CD8-positive, alpha-beta memory T cell (primary cell): Measurements from ENCODE around the gene PRSS50. TPM values are rescaled to one million over a fixed set of nuclear protein-coding genes. Genes with fewer than 3 reads are reported as not detected.

Source experiments
- CTCF ChIA-PET: fragments of 350-600 bp; sonication (Branson Sonifier 250); formaldehyde crosslinking; loops from one replicate; lab custom pipeline; 2021; ENCODE audit warnings: antibody characterized with exemption; lab: Charles Lee
- POLR2A ChIA-PET: fragments of 350-600 bp; sonication (Branson Sonifier 250); formaldehyde crosslinking; loops from one replicate; lab custom pipeline; 2021; ENCODE audit warnings: antibody characterized with exemption; lab: Charles Lee
- DNase-seq, 5 donors: peaks; one replicate each; pipeline versions ENCODE4 v3.0.0 to v3.0.0-alpha.2; 2020 to 2022; ENCODE audit warnings: mixed read lengths in 1 of 5
- H3K27ac ChIP-seq: one replicate; pipeline ENCODE4 v1.7.0; 2013; ENCODE audit warnings: low read depth, mild to moderate bottlenecking, low read length, moderate library complexity
- H3K27me3 ChIP-seq: 2 replicates; pipeline ENCODE4 v1.7.0; 2013; ENCODE audit warnings: low read length, mild to moderate bottlenecking; ENCODE audit not compliant: insufficient read depth, poor library complexity, severe bottlenecking
- H3K36me3 ChIP-seq: 2 replicates; pipeline ENCODE4 v1.7.0; 2013; ENCODE audit warnings: mild to moderate bottlenecking, low read length, moderate library complexity; ENCODE audit not compliant: insufficient read depth
- H3K4me1 ChIP-seq: 2 replicates; pipeline ENCODE4 v1.7.0; 2013; ENCODE audit warnings: mild to moderate bottlenecking, low read length, moderate library complexity; ENCODE audit not compliant: insufficient read depth
- H3K4me3 ChIP-seq: 2 replicates; pipeline ENCODE4 v1.7.0; 2013; ENCODE audit warnings: mild to moderate bottlenecking, low read length
- H3K9me3 ChIP-seq: 2 replicates; pipeline ENCODE4 v1.7.0; 2013; ENCODE audit warnings: mild to moderate bottlenecking, low read length
- H3K27ac Mint-ChIP-seq, 8 donors: one replicate each; pipeline ENCODE4 v1.8.0; 2020 to 2021; ENCODE audit warnings: mixed read lengths in 8 of 8, mild to moderate bottlenecking in 6 of 8, inconsistent platforms in 3 of 8, moderate library complexity in 3 of 8
- H3K27me3 Mint-ChIP-seq, 2 donors: one replicate each; pipeline ENCODE4 v1.8.0; 2020 to 2021; ENCODE audit warnings: mixed read lengths in 2 of 2, mild to moderate bottlenecking in 1 of 2, moderate library complexity in 1 of 2
- H3K36me3 Mint-ChIP-seq, 3 donors: one replicate each; pipeline ENCODE4 v1.8.0; 2020 to 2021; ENCODE audit warnings: mixed read lengths in 3 of 3, inconsistent platforms in 1 of 3, mild to moderate bottlenecking in 1 of 3
- H3K4me1 Mint-ChIP-seq, 3 donors: one replicate each; pipeline ENCODE4 v1.8.0; 2020 to 2021; ENCODE audit warnings: mixed read lengths in 3 of 3, inconsistent platforms in 1 of 3, mild to moderate bottlenecking in 1 of 3
- H3K4me3 Mint-ChIP-seq, 7 donors: one replicate each; pipeline ENCODE4 v1.8.0; 2020 to 2021; ENCODE audit warnings: mixed read lengths in 7 of 7, mild to moderate bottlenecking in 6 of 7, moderate library complexity in 4 of 7, inconsistent platforms in 2 of 7
- H3K9me3 Mint-ChIP-seq, 5 donors: one replicate each; pipeline ENCODE4 v1.8.0; 2020 to 2022; ENCODE audit warnings: mixed read lengths in 5 of 5, mild to moderate bottlenecking in 3 of 5, moderate library complexity in 2 of 5, inconsistent platforms in 1 of 5
- polyA plus RNA-seq: library from polyadenylated mRNA; unstranded; fragments of 300-500 nt; fragmentation: Illumina TruSeq; gene quantifications from one replicate; pipeline ENCODE4 v1.2.3, GENCODE V29; 2021
- total RNA-seq, 2 experiments: library from RNA; stranded (reverse); gene quantifications; one replicate each; pipeline ENCODE4 v1.2.3, GENCODE V29; 2021

Gene PRSS50
- total and polyA plus RNA-seq, 3 experiments from 2014 or later: 0.13 TPM; not detected in 2

- Histone ChIP-seq H3K4me3 (peak overlapping the region; percentile 3), H3K27me3 (no peaks in the 10 kb centered on the region), H3K4me1 (peaks cover 53% of the 10 kb centered on the region), H3K36me3 (no peaks in the 10 kb centered on the region), H3K9me3 (no peaks in the 10 kb centered on the region), H3K27ac (no peak overlapping the region)
- CTCF ChIA-PET: interaction anchor here (0.7 to 1.2 kb wide), 2 partner anchors 10 to 214 kb away, joined by 3 to 4 read pairs; no protein-coding TSS in a partner anchor
- H3K27me3 Mint-ChIP-seq: peaks cover 0 to 2% of the 10 kb centered on the region in 2 donors
- POLR2A ChIA-PET: no interaction called here
- peak in 2 of 5 donors; percentile 23 to 43 for DNase-seq
- H3K9me3 Mint-ChIP-seq: no peaks in the 10 kb centered on the region
- peak overlapping the region in 7 of 8 donors; percentile 35 to 86 (median 72) for H3K27ac Mint-ChIP-seq
- peaks cover 29 to 58% (median 34%) of the 10 kb centered on the region in 3 donors for H3K4me1 Mint-ChIP-seq
- H3K36me3 Mint-ChIP-seq: no peaks in the 10 kb centered on the region
- H3K4me3 Mint-ChIP-seq: peak overlapping the region; percentile 51 to 73 (median 61)
These were observed 22.3 kb downstream of the PRSS50 start for GRCh38 chr3:46695177-46695961.

- Histone ChIP-seq H3K36me3 (no peaks in the 10 kb centered on the region), H3K4me3 (no peak overlapping the region), H3K9me3 (no peaks in the 10 kb centered on the region), H3K4me1 (peaks cover 57% of the 10 kb centered on the region), H3K27me3 (no peaks in the 10 kb centered on the region), H3K27ac (no peak overlapping the region)
- peaks cover 0 to 2% of the 10 kb centered on the region in 2 donors for H3K27me3 Mint-ChIP-seq
- no peaks in the 10 kb centered on the region for H3K36me3 Mint-ChIP-seq
- no peaks in the 10 kb centered on the region for H3K9me3 Mint-ChIP-seq
- DNase-seq: no peak
- peak overlapping the region in 4 of 8 donors; percentile 23 to 81 (median 62) for H3K27ac Mint-ChIP-seq
- ChIA-PET CTCF (no interaction called here), POLR2A (no interaction called here)
- peaks cover 29 to 61% (median 38%) of the 10 kb centered on the region in 3 donors for H3K4me1 Mint-ChIP-seq
- peak overlapping the region in 3 of 7 donors; percentile 63 to 73 (median 71) for H3K4me3 Mint-ChIP-seq
These were observed 23.1 kb downstream of the PRSS50 start for GRCh38 chr3:46694520-46694919.

GRCh38 chr3:46693892-46694226, 23.8 kb downstream of the PRSS50 start:
- Mint-ChIP-seq H3K27me3 (peaks cover 0 to 2% of the 10 kb centered on the region in 2 donors), H3K9me3 (no peaks in the 10 kb centered on the region), H3K27ac (no peak overlapping the region), H3K36me3 (no peaks in the 10 kb centered on the region), H3K4me1 (peaks cover 29 to 61% (median 38%) of the 10 kb centered on the region in 3 donors), H3K4me3 (peak overlapping the region in 5 of 7 donors; percentile 35 to 85 (median 80))
- ChIA-PET CTCF (no interaction called here), POLR2A (interaction anchor here (0.9 kb wide), 1 partner anchor 327 kb away, joined by 3 read pairs; no protein-coding TSS in a partner anchor)
- Histone ChIP-seq H3K27ac (no peak overlapping the region), H3K27me3 (no peaks in the 10 kb centered on the region), H3K4me1 (peaks cover 57% of the 10 kb centered on the region), H3K4me3 (peak overlapping the region; percentile 25), H3K36me3 (no peaks in the 10 kb centered on the region), H3K9me3 (no peaks in the 10 kb centered on the region)
- peak in 1 of 5 donors; percentile 39 for DNase-seq

GRCh38 chr3:46693038-46693891, 24.4 kb downstream of the PRSS50 start, which contains the start of gene ALS2CL:
Gene ALS2CL, minus strand, starts transcription at chr3:46693679. Its CDS starts 4,239 bp downstream, at chr3:46689440.
- H3K4me1 Mint-ChIP-seq: peaks cover 29 to 61% (median 38%) of the 10 kb centered on the region in 3 donors
- ChIA-PET CTCF (no interaction called here), POLR2A (interaction anchor here (0.5 to 0.9 kb wide), 2 partner anchors 326 to 665 kb away, joined by 3 read pairs; no protein-coding TSS in a partner anchor)
- H3K9me3 Mint-ChIP-seq: no peaks in the 10 kb centered on the region
- no peaks in the 10 kb centered on the region for H3K9me3 ChIP-seq
- H3K4me3 Mint-ChIP-seq: peak within 1 kb of the TSS; percentile 47 to 91 (median 85)
- peak within 1 kb of the TSS in 6 of 8 donors; percentile 50 to 91 (median 70) for H3K27ac Mint-ChIP-seq
- no peaks in the 10 kb centered on the region for H3K36me3 Mint-ChIP-seq
- DNase-seq: peak; percentile 65 to 82 (median 72)
- peaks cover 57% of the 10 kb centered on the region for H3K4me1 ChIP-seq
- peak within 1 kb of the TSS; percentile 81 for H3K4me3 ChIP-seq
- no peaks in the 10 kb centered on the region for H3K27me3 ChIP-seq
- H3K36me3 ChIP-seq: no peaks in the 10 kb centered on the region
- peaks cover 0 to 4% of the 10 kb centered on the region in 2 donors for H3K27me3 Mint-ChIP-seq
- no peak within 1 kb of the TSS for H3K27ac ChIP-seq

- Histone ChIP-seq H3K4me1 (peaks cover 57% of the 10 kb centered on the region), H3K27me3 (no peaks in the 10 kb centered on the region), H3K9me3 (no peaks in the 10 kb centered on the region), H3K4me3 (peak overlapping the region; percentile 81), H3K27ac (no peak overlapping the region), H3K36me3 (no peaks in the 10 kb centered on the region)
- DNase-seq: no peak
- no peaks in the 10 kb centered on the region for H3K36me3 Mint-ChIP-seq
- H3K27ac Mint-ChIP-seq: peak overlapping the region in 5 of 8 donors; percentile 46 to 91 (median 68)
- H3K4me1 Mint-ChIP-seq: peaks cover 29 to 61% (median 38%) of the 10 kb centered on the region in 3 donors
- ChIA-PET POLR2A (interaction anchor here (0.6 kb wide), 1 partner anchor 632 kb away, joined by 3 read pairs; no protein-coding TSS in a partner anchor), CTCF (no interaction called here)
- H3K27me3 Mint-ChIP-seq: peaks cover 0 to 4% of the 10 kb centered on the region in 2 donors
- peak overlapping the region; percentile 47 to 91 (median 85) for H3K4me3 Mint-ChIP-seq
- H3K9me3 Mint-ChIP-seq: no peaks in the 10 kb centered on the region
These were observed 25.1 kb downstream of the PRSS50 start for GRCh38 chr3:46692566-46692990.

GRCh38 chr3:46690798-46691197, 26.9 kb downstream of the PRSS50 start:
- H3K27me3 Mint-ChIP-seq: peaks cover 0 to 4% of the 10 kb centered on the region in 2 donors
- Histone ChIP-seq H3K27me3 (no peaks in the 10 kb centered on the region), H3K4me1 (peaks cover 50% of the 10 kb centered on the region), H3K4me3 (no peak overlapping the region), H3K27ac (no peak overlapping the region), H3K9me3 (no peaks in the 10 kb centered on the region), H3K36me3 (no peaks in the 10 kb centered on the region)
- CTCF ChIA-PET: no interaction called here
- H3K36me3 Mint-ChIP-seq: no peaks in the 10 kb centered on the region
- no peak overlapping the region for H3K27ac Mint-ChIP-seq
- POLR2A ChIA-PET: no interaction called here
- peaks cover 23 to 53% (median 34%) of the 10 kb centered on the region in 3 donors for H3K4me1 Mint-ChIP-seq
- no peaks in the 10 kb centered on the region for H3K9me3 Mint-ChIP-seq
- peak overlapping the region in 1 of 7 donors; percentile 39 for H3K4me3 Mint-ChIP-seq
- DNase-seq: no peak

- ChIA-PET CTCF (no interaction called here), POLR2A (no interaction called here)
- Mint-ChIP-seq H3K4me3 (peak overlapping the region in 1 of 7 donors; percentile 15), H3K27me3 (peaks cover 0 to 2% of the 10 kb centered on the region in 2 donors), H3K27ac (no peak overlapping the region), H3K4me1 (peaks cover under 1 to 4% (median 4%) of the 10 kb centered on the region in 3 donors), H3K36me3 (peaks cover 0 to 1% (median 0%) of the 10 kb centered on the region in 3 donors), H3K9me3 (no peaks in the 10 kb centered on the region)
- H3K27ac ChIP-seq: no peak overlapping the region
- DNase-seq: no peak
- H3K4me3 ChIP-seq: no peak overlapping the region
- peaks cover 5% of the 10 kb centered on the region for H3K4me1 ChIP-seq
- H3K36me3 ChIP-seq: no peaks in the 10 kb centered on the region
- H3K9me3 ChIP-seq: no peaks in the 10 kb centered on the region
- no peaks in the 10 kb centered on the region for H3K27me3 ChIP-seq
These were observed 32.2 kb downstream of the PRSS50 start for GRCh38 chr3:46685446-46685845.
